NCI-H446 treated with DMSO at 0.1 percent for 48 hours (cell line): Measurements from ENCODE around the gene GRK3.

Experiments used
- DNase-seq: peaks from one replicate; lab custom pipeline; 2025; lab: John Stamatoyannopoulos, UW

GRK3 gene

GRCh38 chr22:25663654-25664053 is 99.2 kb downstream of the GRK3 start:
- no peak for DNase-seq

- no peak for DNase-seq
Observed at GRCh38 chr22:25666308-25666707, 101.8 kb downstream of the GRK3 start.

DNA sequence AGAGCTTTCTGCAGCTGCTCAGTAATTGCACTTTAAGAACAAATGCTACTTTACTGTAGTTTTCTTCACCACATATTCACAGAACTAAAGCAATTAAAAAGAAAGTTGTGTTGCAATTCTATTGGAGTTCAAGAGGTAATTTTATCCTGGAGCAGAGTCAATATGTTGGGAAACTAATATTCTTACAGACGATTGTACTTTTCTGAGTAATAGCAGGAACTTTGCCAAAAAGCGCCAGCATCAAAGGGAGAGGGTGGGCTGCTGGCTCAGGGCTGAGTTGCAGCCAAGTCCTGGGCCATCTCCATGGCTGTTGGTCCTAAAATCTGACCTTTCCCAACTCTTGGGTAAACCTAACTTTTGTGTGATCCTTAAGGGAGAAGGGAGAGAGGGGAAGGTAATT is 104.0 kb downstream of the GRK3 start:
- peak; percentile 47 for DNase-seq

DNA sequence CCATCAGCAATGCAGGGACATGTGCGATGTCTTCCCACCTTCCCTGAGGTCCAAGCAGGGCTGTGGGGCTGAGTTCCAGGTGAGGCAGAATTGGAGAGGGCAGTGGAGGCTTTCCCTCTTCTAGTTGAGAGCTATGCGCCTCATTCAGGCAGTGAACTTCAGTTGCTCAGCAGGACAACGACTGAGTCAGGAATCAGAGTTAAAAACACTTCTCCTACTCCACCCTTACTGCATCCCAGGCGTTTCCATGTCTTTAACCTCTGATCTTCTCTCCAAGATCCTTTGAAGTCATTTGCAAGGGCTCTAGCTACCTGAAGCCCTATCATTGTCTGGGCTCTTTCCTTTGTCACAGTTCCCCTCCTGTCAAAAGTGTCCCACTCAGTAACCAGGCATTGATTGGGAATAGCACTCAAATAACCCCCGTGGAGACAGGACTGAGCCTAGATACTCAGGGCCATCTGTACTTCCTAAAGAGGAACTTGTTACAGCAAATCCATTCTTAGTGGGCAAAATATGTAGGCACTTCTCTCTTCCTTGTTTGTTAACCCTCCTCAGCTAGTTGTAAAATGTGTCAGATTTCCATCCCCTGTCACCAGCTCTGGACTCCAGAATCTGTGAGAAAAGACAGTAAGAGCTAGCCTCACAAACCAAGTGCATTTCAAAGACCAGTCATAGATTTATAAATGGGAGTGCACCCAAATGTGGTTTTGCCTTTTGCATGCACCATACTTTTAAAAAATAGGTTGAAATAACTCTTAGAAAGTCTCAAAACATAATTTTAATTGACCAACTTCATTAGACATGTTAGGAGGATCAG is 105.0 kb downstream of the GRK3 start:
- DNase-seq, result no peak

- no peak for DNase-seq
Observed at GRCh38 chr22:25670070-25670461, 105.6 kb downstream of the GRK3 start.

GRCh38 chr22:25672289-25673084 is 108.0 kb downstream of the GRK3 start:
- DNase-seq, result no peak

DNA sequence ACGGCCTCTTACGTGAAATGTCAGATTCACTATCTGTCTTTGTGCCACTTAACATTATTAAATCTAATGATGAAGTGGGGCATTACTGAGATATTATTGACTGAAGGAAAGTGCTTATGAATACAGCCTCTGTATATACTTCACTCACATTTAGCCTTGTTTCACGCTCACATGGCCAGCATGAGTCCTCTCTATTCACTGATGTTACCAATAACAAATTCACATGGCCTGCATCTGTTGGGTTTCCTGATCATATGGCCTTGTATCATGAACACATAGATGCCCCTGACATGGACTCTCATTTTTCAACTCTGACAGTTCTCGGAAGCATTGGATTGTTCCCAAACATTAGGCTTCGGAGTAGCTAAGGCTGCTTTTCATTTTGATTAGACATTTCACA is 109.2 kb downstream of the GRK3 start:
- DNase-seq, result no peak

DNA sequence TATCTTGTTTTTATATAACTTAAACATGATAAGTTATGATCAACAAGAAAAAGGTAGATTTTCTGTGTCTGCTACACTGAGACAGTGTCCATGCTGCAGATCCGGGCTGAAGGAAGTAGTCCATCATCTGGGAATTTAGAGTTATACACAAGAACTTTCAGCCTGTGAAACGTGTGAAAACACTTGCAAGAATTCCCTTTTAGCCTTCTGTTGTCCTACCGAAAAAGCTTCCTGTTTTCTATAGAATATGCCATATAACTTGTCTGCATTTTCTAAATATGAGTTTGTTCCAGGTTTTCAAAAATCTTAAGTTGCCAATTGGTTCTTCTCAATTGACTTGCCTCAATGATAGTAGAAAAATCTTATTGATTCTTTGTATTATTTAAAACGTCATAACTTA is 113.2 kb downstream of the GRK3 start:
- DNase-seq, result no peak

DNA sequence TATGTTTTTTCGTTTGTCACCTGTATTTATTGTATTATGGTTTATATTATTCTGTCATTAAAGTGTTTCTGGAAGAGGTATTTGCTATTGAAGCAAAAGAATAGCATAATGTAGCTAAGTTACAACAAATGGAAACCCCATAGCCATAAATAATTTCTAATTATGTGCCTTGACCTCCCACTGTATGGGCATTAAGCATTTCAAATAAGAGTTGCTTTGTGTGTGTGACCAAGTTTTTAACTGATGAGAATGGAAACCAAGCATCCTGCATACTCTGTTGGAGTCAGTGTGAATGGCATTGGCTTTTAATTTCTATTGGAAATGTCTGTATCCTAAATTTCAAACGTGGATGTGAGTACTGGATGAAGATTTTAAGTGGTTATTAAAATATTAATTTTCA is 115.6 kb downstream of the GRK3 start:
- DNase-seq, result no peak

DNA sequence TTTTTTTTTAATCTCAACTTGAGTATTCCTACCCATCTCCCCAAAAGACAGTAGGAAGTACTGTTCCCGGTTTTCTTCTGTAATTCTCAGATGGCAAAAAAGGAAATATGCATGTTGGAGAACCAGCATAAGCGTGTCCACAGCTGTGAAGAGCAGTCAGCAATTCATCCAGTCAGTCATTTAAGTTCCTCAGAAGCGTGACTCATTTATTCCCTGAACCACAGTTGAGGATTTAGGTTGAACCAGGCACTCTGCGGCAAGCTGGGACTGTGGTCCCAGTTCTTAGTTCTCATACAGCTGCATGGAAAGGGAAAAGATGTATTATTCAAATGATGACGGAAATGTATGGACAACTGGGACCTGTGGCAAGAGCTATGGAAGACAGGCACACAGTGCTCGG is 116.5 kb downstream of the GRK3 start:
- no peak for DNase-seq

DNA sequence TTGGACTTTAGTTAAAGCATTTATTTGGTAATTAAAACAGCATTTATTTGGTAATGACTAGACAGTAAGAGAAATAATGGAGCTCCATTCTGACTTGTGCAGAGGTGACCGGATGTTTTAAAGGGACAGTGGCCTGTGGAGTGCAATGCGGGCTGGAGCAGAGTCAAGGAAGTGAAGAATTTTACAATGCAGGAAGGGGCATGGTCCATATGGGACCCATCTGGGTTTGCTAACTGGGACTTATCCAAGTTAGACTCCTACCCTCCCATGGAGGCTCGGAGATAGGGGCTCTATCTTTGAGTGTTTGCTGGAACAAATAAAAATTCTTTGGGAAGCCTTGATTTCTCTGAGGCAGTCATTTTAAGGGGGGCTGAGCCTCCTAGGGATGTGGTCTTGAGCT is 117.6 kb downstream of the GRK3 start:
- no peak for DNase-seq

GRCh38 chr22:25688627-25689026 is 124.2 kb downstream of the GRK3 start:
- DNase-seq, result no peak

DNA sequence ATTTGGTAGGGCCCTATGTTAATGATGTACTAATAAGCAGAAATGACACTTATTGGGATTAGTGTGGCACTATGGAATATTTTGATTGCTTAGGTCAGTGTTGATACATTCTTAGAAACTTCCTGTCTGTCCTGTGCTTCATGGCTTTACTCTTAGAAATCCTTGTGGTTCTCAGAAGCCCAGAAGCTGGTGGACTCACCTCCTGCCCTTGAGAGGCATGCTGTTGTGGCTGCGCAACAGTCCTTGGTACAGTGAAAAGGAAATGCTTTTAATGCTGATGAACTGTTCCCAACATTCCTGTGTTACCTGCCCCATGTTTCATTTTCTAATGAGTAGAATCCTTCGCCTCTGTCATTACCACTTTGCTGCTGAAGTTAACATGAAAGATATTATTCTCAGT is 125.2 kb downstream of the GRK3 start:
- no peak for DNase-seq

GRCh38 chr22:25690798-25691197 is 126.3 kb downstream of the GRK3 start:
- DNase-seq, result no peak

DNA sequence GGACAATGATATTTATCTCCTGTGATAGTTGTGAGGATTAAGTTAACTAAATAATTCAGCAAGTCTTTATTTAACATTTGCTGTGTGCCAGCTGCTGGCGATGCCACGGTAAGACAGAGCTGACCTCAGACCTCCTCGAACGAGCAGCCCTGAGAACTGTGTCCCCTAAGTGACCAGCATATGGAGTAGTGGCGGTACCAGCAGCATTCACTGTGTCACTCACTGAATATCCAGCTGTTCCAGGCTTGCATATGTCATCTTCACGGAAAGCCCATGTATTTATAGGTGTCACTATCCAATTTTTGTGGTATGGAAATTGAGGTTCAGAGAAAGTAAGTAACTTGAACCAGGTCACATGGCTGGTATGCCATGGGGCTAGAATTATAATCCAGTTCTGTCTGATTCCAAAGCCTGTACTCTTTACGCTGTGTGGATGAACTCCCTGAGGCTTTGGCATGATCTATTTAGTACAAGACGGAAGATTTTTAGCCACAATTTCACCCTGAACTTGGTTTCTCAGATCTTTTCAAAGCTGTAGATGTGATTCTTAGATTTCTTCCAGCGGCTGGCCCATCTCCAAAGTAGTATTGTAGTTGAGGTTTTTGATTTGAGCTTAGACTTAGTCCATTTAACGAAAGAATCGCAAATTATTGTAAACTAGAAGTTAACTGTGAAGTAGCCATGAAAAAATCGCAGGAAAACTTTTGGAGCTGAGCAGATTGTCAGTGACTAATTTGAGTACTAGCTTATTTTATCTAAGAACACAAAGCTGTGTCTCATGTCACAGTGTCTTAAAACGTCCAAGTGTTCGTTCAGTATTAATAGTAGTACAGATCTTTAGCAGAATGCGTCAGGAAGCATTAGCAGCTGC is 128.2 kb downstream of the GRK3 start:
- DNase-seq, result no peak

DNA sequence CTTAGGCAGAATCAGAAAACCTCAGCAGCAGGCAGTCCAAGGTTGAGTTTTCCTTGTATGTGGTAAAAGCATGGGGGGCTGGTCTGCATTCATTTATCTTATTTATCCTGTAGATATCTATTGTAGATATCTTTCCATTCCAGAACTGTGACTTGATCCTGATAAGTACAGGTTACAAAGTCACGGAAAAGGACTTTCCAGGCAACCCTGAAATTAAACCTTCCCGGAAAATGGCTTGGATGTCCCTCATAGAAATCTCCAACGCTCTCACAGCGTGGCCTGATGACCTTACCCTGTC is 128.7 kb downstream of the GRK3 start:
- no peak for DNase-seq

GRCh38 chr22:25694196-25694907 is 129.9 kb downstream of the GRK3 start:
- DNase-seq, result no peak

DNA sequence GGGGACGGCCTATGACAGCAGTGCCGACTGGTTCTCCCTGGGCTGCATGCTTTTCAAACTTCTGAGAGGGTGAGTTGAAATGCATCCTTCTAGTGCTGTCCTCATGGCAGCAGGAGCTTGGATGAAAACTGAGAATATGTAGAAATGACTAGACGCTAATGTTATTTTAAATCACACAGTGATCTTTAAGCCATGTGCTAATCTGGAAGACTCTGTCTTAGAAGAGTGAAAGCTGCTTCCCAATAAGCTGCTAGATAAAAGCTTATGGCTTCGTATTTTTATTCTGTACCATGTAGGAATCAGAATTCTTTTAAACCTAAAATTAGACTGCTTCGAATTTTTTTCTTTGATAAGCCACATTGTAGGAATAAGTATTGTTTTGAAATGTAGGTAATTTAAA is 130.7 kb downstream of the GRK3 start:
- DNase-seq, result no peak

DNA sequence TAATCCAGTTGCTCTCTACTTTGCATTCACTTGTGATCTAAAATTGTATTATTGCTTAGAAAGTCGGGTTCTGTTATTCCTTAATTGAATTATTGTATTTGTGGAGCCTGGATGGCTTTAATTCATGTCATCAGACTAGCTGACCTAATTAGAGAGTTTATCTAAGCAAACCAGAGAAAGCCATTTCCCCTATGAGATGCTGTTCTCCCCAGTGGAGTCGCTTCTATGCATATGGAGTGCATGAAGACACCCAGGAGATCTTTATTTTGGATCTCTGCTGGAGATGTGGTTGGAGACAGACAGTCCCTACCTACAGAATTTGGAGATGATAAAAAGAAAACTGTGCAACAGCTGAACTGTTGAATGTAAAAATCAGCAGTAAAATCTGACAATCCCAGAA is 132.3 kb downstream of the GRK3 start:
- DNase-seq, result no peak

- DNase-seq, result no peak
Observed at GRCh38 chr22:25697181-25697664, 132.7 kb downstream of the GRK3 start.

GRCh38 chr22:25697978-25698377 is 133.5 kb downstream of the GRK3 start:
- DNase-seq, result no peak

DNA sequence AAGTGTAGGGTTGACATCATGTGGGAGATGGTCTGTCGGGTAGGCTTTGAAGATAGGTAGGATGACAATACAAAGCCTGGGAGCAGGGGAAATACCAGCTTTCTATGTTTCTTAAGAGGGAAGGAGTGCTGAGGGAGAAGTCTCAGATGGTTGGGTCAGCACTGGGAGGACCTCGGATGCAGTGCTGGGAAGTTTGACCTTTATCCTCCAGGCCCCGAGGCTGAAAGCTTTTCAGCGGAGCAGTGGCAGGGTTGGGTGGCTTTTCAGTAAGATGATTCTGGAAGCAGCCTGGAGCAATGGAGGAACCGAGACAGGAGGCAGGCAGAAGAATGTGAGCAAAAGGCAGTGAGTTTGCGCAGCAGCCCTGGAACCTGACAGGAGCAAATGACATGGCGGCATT is 134.0 kb downstream of the GRK3 start:
- no peak for DNase-seq
